Measurements from ENCODE around the gene TBC1D9. TPM values are rescaled to one million over a fixed set of nuclear protein-coding genes. Genes with fewer than 3 reads are reported as not detected.

TBC1D9 gene
- total RNA-seq, 2 experiments from 2014 or later, result 0.20 to 0.33 TPM

DNA sequence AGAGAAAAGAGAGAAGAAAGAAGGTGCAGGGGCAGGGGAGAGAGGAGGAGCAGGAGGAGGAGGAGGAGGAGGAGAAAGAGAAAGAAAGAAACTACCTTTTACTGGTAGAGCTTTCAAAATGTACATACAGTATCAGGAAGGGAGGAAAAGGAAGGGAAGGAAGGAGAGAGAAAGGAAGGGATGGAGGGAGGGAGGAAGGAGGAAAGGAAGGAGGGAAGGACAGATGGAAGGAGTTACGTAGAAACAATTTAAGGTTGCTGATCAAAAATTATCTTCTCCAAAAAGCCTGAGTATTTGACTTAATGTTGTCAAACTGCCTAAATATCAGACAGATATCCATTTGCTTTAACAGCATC is 13.4 kb downstream of the TBC1D9 start:
- TF ChIP-seq, protein P1, sequence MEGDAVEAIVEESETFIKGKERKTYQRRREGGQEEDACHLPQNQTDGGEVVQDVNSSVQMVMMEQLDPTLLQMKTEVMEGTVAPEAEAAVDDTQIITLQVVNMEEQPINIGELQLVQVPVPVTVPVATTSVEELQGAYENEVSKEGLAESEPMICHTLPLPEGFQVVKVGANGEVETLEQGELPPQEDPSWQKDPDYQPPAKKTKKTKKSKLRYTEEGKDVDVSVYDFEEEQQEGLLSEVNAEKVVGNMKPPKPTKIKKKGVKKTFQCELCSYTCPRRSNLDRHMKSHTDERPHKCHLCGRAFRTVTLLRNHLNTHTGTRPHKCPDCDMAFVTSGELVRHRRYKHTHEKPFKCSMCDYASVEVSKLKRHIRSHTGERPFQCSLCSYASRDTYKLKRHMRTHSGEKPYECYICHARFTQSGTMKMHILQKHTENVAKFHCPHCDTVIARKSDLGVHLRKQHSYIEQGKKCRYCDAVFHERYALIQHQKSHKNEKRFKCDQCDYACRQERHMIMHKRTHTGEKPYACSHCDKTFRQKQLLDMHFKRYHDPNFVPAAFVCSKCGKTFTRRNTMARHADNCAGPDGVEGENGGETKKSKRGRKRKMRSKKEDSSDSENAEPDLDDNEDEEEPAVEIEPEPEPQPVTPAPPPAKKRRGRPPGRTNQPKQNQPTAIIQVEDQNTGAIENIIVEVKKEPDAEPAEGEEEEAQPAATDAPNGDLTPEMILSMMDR (IDR thresholded peaks at IDR 0.05), result no peak
- Mint-ChIP-seq H3K36me3 (ENCODE audit: low read depth) (no peaks in the 10 kb centered on the region), H3K27me3 (peaks cover 35% of the 10 kb centered on the region), H3K9me3 (no peaks in the 10 kb centered on the region), H3K4me3 (no peak overlapping the region), H3K27ac (no peak overlapping the region), H3K4me1 (ENCODE audit: low read depth) (no peaks in the 10 kb centered on the region)
- Histone ChIP-seq H3K4me3 (ENCODE audit: low read length) (no peak overlapping the region), H3K9me3 (ENCODE audit: control insufficient read depth in 1 of 2, insufficient read depth in 1 of 2, low read length in 2 of 2) (no peaks in the 10 kb centered on the region), H3K36me3 (ENCODE audit: insufficient read depth, low read length) (no peaks in the 10 kb centered on the region), H3K4me1 (ENCODE audit: insufficient read depth, low read length) (no peaks in the 10 kb centered on the region), H3K27ac (ENCODE audit: low read depth in 1 of 2, low read length in 2 of 2) (no peak overlapping the region), H3K27me3 (ENCODE audit: control insufficient read depth in 1 of 2, insufficient read depth in 2 of 2, low read length in 2 of 2) (peaks cover 0 to 2% of the 10 kb centered on the region in 2 experiments)
- DNase-seq (no peak), ATAC-seq (ENCODE audit: poor library complexity) (no peak)
- intact Hi-C loops (cut with DNase I, micrococcal nuclease), result no loop called here
- POLR2A ChIA-PET, result no interaction called here
- CTCF ChIA-PET, result no interaction called here

GRCh38 chr4:140740906-140741670 is 15.1 kb downstream of the TBC1D9 start:
- DNase-seq (no peak), ATAC-seq (ENCODE audit: poor library complexity) (no peak)
- no peaks in the 10 kb centered on the region for H3K36me3 Mint-ChIP-seq (ENCODE audit: low read depth)
- H3K9me3 ChIP-seq (ENCODE audit: control insufficient read depth in 1 of 2, insufficient read depth in 1 of 2, low read length in 2 of 2), result no peaks in the 10 kb centered on the region
- H3K9me3 Mint-ChIP-seq, result no peaks in the 10 kb centered on the region
- no peaks in the 10 kb centered on the region for H3K36me3 ChIP-seq (ENCODE audit: insufficient read depth, low read length)
- no peaks in the 10 kb centered on the region for H3K4me1 Mint-ChIP-seq (ENCODE audit: low read depth)
- H3K27me3 ChIP-seq (ENCODE audit: control insufficient read depth in 1 of 2, insufficient read depth in 2 of 2, low read length in 2 of 2), result no peaks in the 10 kb centered on the region
- H3K4me3 Mint-ChIP-seq, result no peak overlapping the region
- no peak overlapping the region for H3K4me3 ChIP-seq (ENCODE audit: low read length)
- H3K27ac Mint-ChIP-seq, result no peak overlapping the region
- CTCF ChIA-PET, result no interaction called here
- intact Hi-C loops (cut with DNase I, micrococcal nuclease), result no loop called here
- no peak overlapping the region for H3K27ac ChIP-seq (ENCODE audit: low read depth in 1 of 2, low read length in 2 of 2)
- H3K27me3 Mint-ChIP-seq, result peaks cover 35% of the 10 kb centered on the region
- POLR2A ChIA-PET, result no interaction called here
- H3K4me1 ChIP-seq (ENCODE audit: insufficient read depth, low read length), result no peaks in the 10 kb centered on the region
- TF ChIP-seq, protein P1 (IDR thresholded peaks at IDR 0.05), result no peak

DNA sequence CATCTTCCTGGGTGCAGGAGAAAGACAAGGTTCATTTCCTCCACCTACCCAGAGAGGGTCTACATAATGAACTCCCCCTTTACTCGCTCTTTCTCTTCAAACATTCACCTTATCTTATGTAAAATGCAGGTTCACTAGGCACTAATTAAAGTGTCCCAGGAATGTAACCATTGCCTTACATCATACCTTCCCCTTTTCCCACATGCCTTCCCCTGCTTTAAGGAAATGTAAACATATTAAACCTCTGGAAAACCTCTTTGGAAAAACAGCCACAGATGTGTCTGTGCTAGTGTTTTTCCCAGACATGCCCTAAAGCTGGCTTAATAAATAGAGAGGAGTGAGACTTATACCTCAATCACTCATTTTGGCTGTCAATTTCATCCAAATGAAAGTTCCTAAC is 15.8 kb downstream of the TBC1D9 start:
- Mint-ChIP-seq H3K27ac (no peak overlapping the region), H3K36me3 (ENCODE audit: low read depth) (no peaks in the 10 kb centered on the region), H3K9me3 (no peaks in the 10 kb centered on the region), H3K27me3 (peaks cover 35% of the 10 kb centered on the region), H3K4me3 (no peak overlapping the region), H3K4me1 (ENCODE audit: low read depth) (no peaks in the 10 kb centered on the region)
- Histone ChIP-seq H3K36me3 (ENCODE audit: insufficient read depth, low read length) (no peaks in the 10 kb centered on the region), H3K9me3 (ENCODE audit: control insufficient read depth in 1 of 2, insufficient read depth in 1 of 2, low read length in 2 of 2) (no peaks in the 10 kb centered on the region), H3K27me3 (ENCODE audit: control insufficient read depth in 1 of 2, insufficient read depth in 2 of 2, low read length in 2 of 2) (no peaks in the 10 kb centered on the region), H3K27ac (ENCODE audit: low read depth in 1 of 2, low read length in 2 of 2) (no peak overlapping the region), H3K4me3 (ENCODE audit: low read length) (no peak overlapping the region), H3K4me1 (ENCODE audit: insufficient read depth, low read length) (no peaks in the 10 kb centered on the region)
- ATAC-seq (ENCODE audit: poor library complexity) (no peak), DNase-seq (no peak)
- ChIA-PET CTCF (no interaction called here), POLR2A (no interaction called here)
- intact Hi-C loops (cut with DNase I, micrococcal nuclease), result no loop called here
- TF ChIP-seq, protein P1 (IDR thresholded peaks at IDR 0.05), result no peak

Data from CD4-positive, alpha-beta T cell (primary cell).